Right lobe of liver (tissue), 4 donors: ENCODE data around the gene TFR2.
A peak's percentile ranks its signal among the peaks of the same experiment; 100 is the strongest.

ENCODE experiments used
- CTCF ChIP-seq, 4 donors: fragments of 200-600 bp in 3 of 4; fragments of 450-650 bp in 1 of 4; IDR thresholded peaks; one replicate each; pipeline versions ENCODE4 v1.5.1 to v1.8.0; 2016 to 2022; ENCODE audit warnings: antibody characterized with exemption in 4 of 4, mild to moderate bottlenecking in 2 of 4
- POLR2A ChIP-seq: fragments of 450-650 bp; IDR thresholded peaks from one replicate; pipeline ENCODE4 v1.6.1; 2017; ENCODE audit warnings: antibody characterized with exemption, mild to moderate bottlenecking
- donor health status: DM: no; HTN: no; CAD: no.
- donor health status: DM: no; HTN: no; CAD: no.
- donor health status: DM: no; HTN: yes; CAD: no.

GRCh38 chr7:100604028-100604975 is 37.0 kb downstream of the TFR2 start:
- peak; percentile 34 to 47 (median 41) for TF ChIP-seq CTCF (IDR thresholded peaks at IDR 0.05)
- TF ChIP-seq POLR2A, result peak; percentile 20
